H1 (cell line): ENCODE data around the gene TCF4. TPM values are rescaled to one million over a fixed set of nuclear protein-coding genes. Genes with fewer than 3 reads are reported as not detected.

Source experiments
- CTCF ChIA-PET: fragments of 300-600 bp; sonication (Branson Sonifier 250); formaldehyde crosslinking; loops from one replicate; lab custom pipeline; 2021; ENCODE audit not compliant: partially characterized antibody; lab: Charles Lee
- POLR2A ChIA-PET: fragments of 300-600 bp; sonication (Branson Sonifier 250); formaldehyde crosslinking; loops from one replicate; lab custom pipeline; 2021; ENCODE audit warnings: inconsistent platforms; ENCODE audit not compliant: partially characterized antibody; lab: Charles Lee
- DNase-seq, 2 experiments: peaks; one replicate each; pipeline versions ENCODE4 v3.0.0 to v3.0.0-alpha.2; 2010 to 2022; ENCODE audit warnings: low spot score in 2 of 2, low read depth in 1 of 2, mixed read lengths in 1 of 2
- FAIRE-seq: peaks from 2 replicates; lab custom pipeline; 2011; peaks lifted over from hg19 to GRCh38; lab: Jason Lieb, UNC
- H2AFZ ChIP-seq: 2 replicates; pipeline ENCODE4 v1.8.1; 2012; ENCODE audit warnings: low read length, inconsistent platforms
- H2AK5ac ChIP-seq: 2 replicates; pipeline ENCODE4 v1.6.1; 2013; ENCODE audit warnings: low read depth, low read length
- H2BK120ac ChIP-seq: replicated peaks from 2 replicates; pipeline ENCODE3; 2013; ENCODE audit warnings: low read depth, low read length, inconsistent platforms
- H2BK12ac ChIP-seq: 2 replicates; pipeline ENCODE4 v1.6.1; 2013; ENCODE audit warnings: low read depth, low read length
- H2BK15ac ChIP-seq: 2 replicates; pipeline ENCODE4 v1.6.1; 2013; ENCODE audit warnings: low read length
- H2BK20ac ChIP-seq: 2 replicates; pipeline ENCODE4 v1.6.1; 2013; ENCODE audit warnings: low read length
- H2BK5ac ChIP-seq: 2 replicates; pipeline ENCODE4 v1.6.1; 2013; ENCODE audit warnings: low read depth, low read length
- H3K14ac ChIP-seq: 2 replicates; pipeline ENCODE4 v1.6.1; 2013; ENCODE audit warnings: inconsistent platforms; ENCODE audit not compliant: insufficient read length
- H3K18ac ChIP-seq: 2 replicates; pipeline ENCODE4 v1.6.1; 2013; ENCODE audit warnings: low read length; ENCODE audit errors: extremely low read depth
- H3K23ac ChIP-seq: 2 replicates; pipeline ENCODE4 v1.6.1; 2013; ENCODE audit warnings: inconsistent platforms; ENCODE audit not compliant: insufficient read length
- H3K23me2 ChIP-seq: 2 replicates; pipeline ENCODE4 v1.6.1; 2013; ENCODE audit warnings: low read depth, low read length
- H3K27ac ChIP-seq: 2 replicates; pipeline ENCODE4 v1.6.1; 2011; ENCODE audit warnings: low read depth, low read length, inconsistent platforms
- H3K27me3 ChIP-seq, 4 experiments: replicated peaks in 1 of 4; 1 replicate in 1 of 4; 2 replicates in 3 of 4; pipeline versions ENCODE4 v1.6.1 to v1.8.1; 2011 to 2013; ENCODE audit warnings: low read length in 3 of 4, mild to moderate bottlenecking in 3 of 4, inconsistent platforms in 2 of 4, mixed read lengths in 2 of 4, moderate library complexity in 1 of 4; ENCODE audit not compliant: control insufficient read depth in 3 of 4, insufficient read depth in 3 of 4; ENCODE audit errors: extremely low read depth in 1 of 4
- H3K36me3 ChIP-seq, 4 experiments: 2 replicates each; pipeline versions ENCODE4 v1.6.1 to v1.8.1; 2011 to 2013; ENCODE audit warnings: mild to moderate bottlenecking in 4 of 4, low read length in 3 of 4, moderate library complexity in 2 of 4, control low read depth in 1 of 4, inconsistent platforms in 1 of 4; ENCODE audit not compliant: insufficient read depth in 4 of 4, control insufficient read depth in 2 of 4
- H3K4ac ChIP-seq: replicated peaks from 2 replicates; pipeline ENCODE3; 2013; ENCODE audit warnings: low read length, low read depth, mixed read lengths, inconsistent platforms; ENCODE audit not compliant: insufficient read length
- H3K4me1 ChIP-seq, 4 experiments: replicated peaks in 1 of 4; 1 replicate in 1 of 4; 2 replicates in 3 of 4; pipeline versions ENCODE4 v1.6.1 to v1.8.1; 2011 to 2013; ENCODE audit warnings: low read length in 3 of 4, inconsistent platforms in 2 of 4, mixed read lengths in 1 of 4; ENCODE audit not compliant: insufficient read depth in 4 of 4, control insufficient read depth in 3 of 4
- H3K4me2 ChIP-seq, 2 experiments: 2 replicates each; pipeline versions ENCODE4 v1.6.1 to v1.8.1; 2011 to 2013; ENCODE audit warnings: low read depth in 2 of 2, low read length in 2 of 2, control low read depth in 1 of 2, inconsistent platforms in 1 of 2, mild to moderate bottlenecking in 1 of 2; ENCODE audit not compliant: insufficient read depth in 1 of 2
- H3K4me3 ChIP-seq, 4 experiments: fragments of 200-600, 300-600 bp in 1 of 4; sonication (generic), shearing (Covaris generic), sonication (Bioruptor Twin) in 1 of 4; 2 replicates each; pipeline versions ENCODE4 v1.5.1 to v1.8.1; 2011 to 2016; ENCODE audit warnings: low read length in 4 of 4, low read depth in 3 of 4, control low read depth in 2 of 4, inconsistent platforms in 2 of 4, mild to moderate bottlenecking in 2 of 4, mixed read lengths in 1 of 4, moderate library complexity in 1 of 4; ENCODE audit not compliant: insufficient read depth in 2 of 4; ENCODE audit errors: extremely low read depth in 1 of 4
- H3K56ac ChIP-seq: replicated peaks from 2 replicates; pipeline ENCODE3; 2013; ENCODE audit warnings: low read depth, mild to moderate bottlenecking, mixed read lengths, low read length, inconsistent platforms; ENCODE audit not compliant: insufficient read length
- H3K79me1 ChIP-seq: 2 replicates; pipeline ENCODE4 v1.6.1; 2013; ENCODE audit warnings: low read depth, low read length, control low read depth
- H3K79me2 ChIP-seq, 2 experiments: 2 replicates each; pipeline versions ENCODE4 v1.6.1 to v1.8.1; 2012 to 2013; ENCODE audit warnings: low read length in 2 of 2, mild to moderate bottlenecking in 2 of 2, inconsistent platforms in 1 of 2; ENCODE audit not compliant: insufficient read depth in 2 of 2, control insufficient read depth in 1 of 2
- H3K9ac ChIP-seq, 4 experiments: replicated peaks in 1 of 4; 1 replicate in 1 of 4; 2 replicates in 3 of 4; pipeline versions ENCODE4 v1.6.1 to v1.8.1; 2011 to 2013; ENCODE audit warnings: low read depth in 3 of 4, low read length in 3 of 4, control low read depth in 2 of 4, mild to moderate bottlenecking in 2 of 4, moderate library complexity in 2 of 4, inconsistent platforms in 1 of 4; ENCODE audit errors: extremely low read depth in 1 of 4
- H3K9me3 ChIP-seq, 2 experiments: 2 replicates each; pipeline versions ENCODE4 v1.6.1 to v1.8.1; 2012 to 2013; ENCODE audit warnings: mild to moderate bottlenecking in 2 of 2, moderate library complexity in 2 of 2, control low read depth in 1 of 2, inconsistent platforms in 1 of 2, low read depth in 1 of 2, low read length in 1 of 2, mixed read lengths in 1 of 2; ENCODE audit not compliant: insufficient read depth in 2 of 2
- H4K20me1 ChIP-seq, 2 experiments: replicated peaks in 1 of 2; 2 replicates each; pipeline versions ENCODE3 to v1.8.1; 2011 to 2013; ENCODE audit warnings: inconsistent platforms in 2 of 2, low read length in 2 of 2, mild to moderate bottlenecking in 1 of 2; ENCODE audit not compliant: insufficient read depth in 2 of 2, control insufficient read depth in 1 of 2
- H4K5ac ChIP-seq: 2 replicates; pipeline ENCODE4 v1.6.1; 2013; ENCODE audit warnings: low read length, low read depth, mixed read lengths, inconsistent platforms; ENCODE audit not compliant: insufficient read length
- H4K8ac ChIP-seq: 2 replicates; pipeline ENCODE4 v1.8.0; 2013; ENCODE audit warnings: mild to moderate bottlenecking, moderate library complexity, low read length, inconsistent platforms; ENCODE audit not compliant: insufficient read depth; ENCODE audit errors: extremely low read depth
- H4K91ac ChIP-seq: replicated peaks from 2 replicates; pipeline ENCODE3; 2013; ENCODE audit warnings: low read length, mixed read lengths, inconsistent platforms; ENCODE audit not compliant: insufficient read length
- BCL11A ChIP-seq, 2 experiments: IDR thresholded peaks; one replicate each; pipeline ENCODE4 v1.6.1; 2011; ENCODE audit warnings: low read depth in 2 of 2, low read length in 2 of 2, mild to moderate bottlenecking in 2 of 2
- CHD1 ChIP-seq: IDR thresholded peaks from 2 replicates; pipeline ENCODE4 v1.6.1; 2012; ENCODE audit warnings: low read depth, low read length, improper control_type of control experiment
- CREB1 ChIP-seq: IDR thresholded peaks from 2 replicates; pipeline ENCODE4 v1.6.1; 2012; ENCODE audit warnings: inconsistent platforms
- MAFK ChIP-seq: IDR thresholded peaks from 2 replicates; pipeline ENCODE4 v1.6.1; 2012; ENCODE audit warnings: low read depth, mild to moderate bottlenecking, improper control_type of control experiment, low read length
- NANOG ChIP-seq: IDR thresholded peaks from 2 replicates; pipeline ENCODE4 v1.6.1; 2011; ENCODE audit warnings: low read length, low read depth, mild to moderate bottlenecking, inconsistent platforms; ENCODE audit not compliant: insufficient read depth, poor library complexity, severe bottlenecking
- POLR2A ChIP-seq, 2 experiments: IDR thresholded peaks; 1 replicate in 1 of 2; 2 replicates in 1 of 2; pipeline ENCODE4 v1.6.1; 2011; ENCODE audit warnings: low read depth in 2 of 2, low read length in 2 of 2, mild to moderate bottlenecking in 2 of 2; ENCODE audit errors: control extremely low read depth in 1 of 2
- RAD21 ChIP-seq, 2 experiments: IDR thresholded peaks in 1 of 2; conservative IDR thresholded peaks in 1 of 2; 2 replicates each; pipeline ENCODE4 v1.6.1; 2011; ENCODE audit warnings: low read depth in 2 of 2, low read length in 2 of 2, improper control_type of control experiment in 1 of 2, inconsistent platforms in 1 of 2, mild to moderate bottlenecking in 1 of 2, moderate library complexity in 1 of 2
- SAP30 ChIP-seq: fragments of 300-600 bp; sonication (generic); IDR thresholded peaks from 2 replicates; pipeline ENCODE4 v1.7.1; 2012; ENCODE audit warnings: low read length, moderate library complexity, mild to moderate bottlenecking, inconsistent platforms; ENCODE audit not compliant: insufficient read depth, insufficient replicate concordance
- SP2 ChIP-seq: IDR thresholded peaks from 2 replicates; pipeline ENCODE4 v1.6.1; 2012; ENCODE audit warnings: mild to moderate bottlenecking, low read length, inconsistent platforms
- TBP ChIP-seq: IDR thresholded peaks from 2 replicates; pipeline ENCODE4 v1.6.1; 2011; ENCODE audit warnings: low read depth, low read length, improper control_type of control experiment
- TCF12 ChIP-seq: IDR thresholded peaks from 2 replicates; pipeline ENCODE4 v1.6.1; 2011; ENCODE audit warnings: low read depth, mild to moderate bottlenecking, low read length
- YY1 ChIP-seq: IDR thresholded peaks from 2 replicates; pipeline ENCODE4 v1.6.1; 2011; ENCODE audit warnings: low read depth, mild to moderate bottlenecking, low read length
- WGBS, 2 experiments: shearing (Covaris generic) in 1 of 2; methylation state at CpG; one replicate each; pipeline versions ENCODE4 v1.1.6 to v1.1.7; 2013 to 2015; ENCODE audit warnings: low lambda C conversion rate in 2 of 2, mixed read lengths in 2 of 2, inconsistent platforms in 1 of 2, low coverage in 1 of 2, missing lambda C conversion rate in 1 of 2; ENCODE audit not compliant: insufficient replicate concordance in 2 of 2, insufficient coverage in 1 of 2, insufficient read length in 1 of 2; ENCODE audit errors: extremely low coverage in 1 of 2, missing lambda C conversion rate in 1 of 2; 5-methylcytosine and 5-hydroxymethylcytosine counted together
- polyA plus RNA-seq, 7 experiments: library from polyadenylated mRNA; depleted of rRNA in 3 of 7; stranded (reverse) in 5 of 7; unstranded in 2 of 7; fragments of >200 nt in 5 of 7; fragments of 200-250 nt in 2 of 7; gene quantifications; 1 replicate in 5 of 7; 2 replicates in 1 of 7; 4 replicates in 1 of 7; pipeline versions ENCODE4 v1.2.1 to v1.2.3, GENCODE V29; 2011 to 2013; ENCODE audit warnings: missing spikeins in 2 of 7, mixed read lengths in 2 of 7
- total RNA-seq: library from RNA; stranded (reverse); fragmentation: NEBNext Ultra II Directional; extraction: Animal tissue kit (Norgen Biotek cat#: 25700); gene quantifications from 2 replicates; pipeline ENCODE4 v1.2.1, GENCODE V29; 2021
- TF ChIP-seq, protein P1 (sequence below): IDR thresholded peaks from 2 replicates; pipeline ENCODE4 v1.6.1; 2011; ENCODE audit warnings: low read length, improper control_type of control experiment

TCF4 gene
- total and polyA plus RNA-seq, 2 of the 8 experiments (the other 6 are each of a cell fraction or from before 2014, with no cell fraction given) = 59.3 to 118 TPM

DNA sequence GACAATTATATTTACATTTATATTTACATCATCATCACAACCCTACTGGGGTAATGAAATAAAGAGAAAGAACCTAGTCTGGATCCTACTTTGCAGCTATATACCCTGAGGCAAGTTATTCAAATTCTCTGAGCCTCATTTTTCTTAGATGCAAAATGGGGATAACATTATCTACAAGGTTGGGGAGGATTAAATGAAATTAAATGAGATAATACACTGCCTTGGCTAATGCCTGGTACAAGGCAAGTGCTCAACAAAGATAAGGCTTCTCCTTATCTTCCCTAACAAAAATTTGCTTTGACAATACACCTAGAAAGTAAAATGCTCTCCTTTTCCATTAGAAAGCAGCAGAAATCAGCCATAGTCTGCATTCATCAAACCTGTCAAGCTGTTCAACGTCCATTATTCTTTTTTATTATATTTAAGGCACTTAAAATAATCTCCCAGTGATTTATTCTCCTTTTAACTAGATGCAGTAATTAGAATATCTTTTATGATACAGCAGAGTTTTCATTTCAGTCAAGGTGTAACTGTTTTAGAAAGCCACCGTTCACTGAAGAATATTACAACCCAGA is 44.8 kb downstream of the TCF4 start:
- no peak overlapping the region for H3K14ac ChIP-seq
- no peak overlapping the region for H3K27ac ChIP-seq
- FAIRE-seq (no peak), DNase-seq (no peak)
- H2BK5ac ChIP-seq = no peak overlapping the region
- H4K5ac ChIP-seq = no peak overlapping the region
- no peaks in the 10 kb centered on the region for H3K23me2 ChIP-seq
- peaks cover 0 to 10% (median 6%) of the 10 kb centered on the region in 4 experiments; a peak in 3 of 7 replicates for H3K4me1 ChIP-seq
- H3K23ac ChIP-seq = no peak overlapping the region
- H3K56ac ChIP-seq = no peak overlapping the region
- H2AK5ac ChIP-seq = no peak overlapping the region
- CTCF ChIA-PET = interaction anchor here (1.5 kb wide), 1 partner anchor 11 kb away, joined by 3 read pairs; no protein-coding TSS in a partner anchor
- no peak overlapping the region for H3K4me3 ChIP-seq
- POLR2A ChIA-PET = no interaction called here
- no peak overlapping the region for H3K4me2 ChIP-seq
- no peak overlapping the region for H3K4ac ChIP-seq
- 79% methylated on average over 2 of the region's 2 CpGs; no CpG with 5 or more reads in 1 of the 2 experiments for WGBS, 2 experiments
- H3K27me3 ChIP-seq = no peaks in the 10 kb centered on the region
- no peak overlapping the region for H2BK120ac ChIP-seq
- no peak overlapping the region for H4K91ac ChIP-seq
- H3K79me1 ChIP-seq = peaks cover 3% of the 10 kb centered on the region; the same call in 1 of the 2 replicates
- peaks cover 0 to 98% of the 10 kb centered on the region in 2 experiments; a peak in 2 of 4 replicates for H3K79me2 ChIP-seq
- no peaks in the 10 kb centered on the region for H3K9me3 ChIP-seq
- no peak overlapping the region for H3K18ac ChIP-seq
- H2BK15ac ChIP-seq = no peak overlapping the region
- H4K20me1 ChIP-seq = peaks cover 0 to 8% of the 10 kb centered on the region in 2 experiments
- H2AFZ ChIP-seq = no peak overlapping the region
- H2BK12ac ChIP-seq = no peak overlapping the region
- H2BK20ac ChIP-seq = no peak overlapping the region
- no peak overlapping the region for H4K8ac ChIP-seq
- H3K36me3 ChIP-seq = no peaks in the 10 kb centered on the region
- H3K9ac ChIP-seq = no peak overlapping the region
- no peak for TF ChIP-seq TBP
- TF ChIP-seq SAP30 = no peak
- no peak for TF ChIP-seq BCL11A (IDR thresholded peaks at IDR 0.05; ENCODE audit: low read depth in 2 of 2, low read length in 2 of 2)
- no peak for TF ChIP-seq RAD21 (IDR thresholded peaks at IDR 0.05 in 1 of 2, conservative IDR thresholded peaks at IDR 0.05 in 1 of 2; ENCODE audit: low read depth in 2 of 2, low read length in 2 of 2)
- no peak for TF ChIP-seq NANOG
- TF ChIP-seq TCF12 = no peak
- no peak for TF ChIP-seq YY1
- no peak for TF ChIP-seq POLR2A (IDR thresholded peaks at IDR 0.05; ENCODE audit: control extremely low read depth in 1 of 2, low read depth in 2 of 2, low read length in 2 of 2)
- no peak for TF ChIP-seq CREB1
- TF ChIP-seq, protein P1, sequence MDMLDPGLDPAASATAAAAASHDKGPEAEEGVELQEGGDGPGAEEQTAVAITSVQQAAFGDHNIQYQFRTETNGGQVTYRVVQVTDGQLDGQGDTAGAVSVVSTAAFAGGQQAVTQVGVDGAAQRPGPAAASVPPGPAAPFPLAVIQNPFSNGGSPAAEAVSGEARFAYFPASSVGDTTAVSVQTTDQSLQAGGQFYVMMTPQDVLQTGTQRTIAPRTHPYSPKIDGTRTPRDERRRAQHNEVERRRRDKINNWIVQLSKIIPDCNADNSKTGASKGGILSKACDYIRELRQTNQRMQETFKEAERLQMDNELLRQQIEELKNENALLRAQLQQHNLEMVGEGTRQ = no peak
- no peak for TF ChIP-seq MAFK
- TF ChIP-seq CHD1 = no peak
- TF ChIP-seq SP2 = no peak
